NOMO-1 treated with DMSO at 0.1 percent for 48 hours (cell line): Measurements from ENCODE around the gene ZNF792.
"Not testable (repeated sequence)": the region's sequence is repeated elsewhere in the genome, so short reads cannot be mapped to it uniquely, and the experiment has no call there.

Source experiments
- DNase-seq: peaks from one replicate; lab custom pipeline; 2025; ENCODE audit not compliant: unreplicated experiment; lab: John Stamatoyannopoulos, UW

The ZNF792 gene

GRCh38 chr19:34998777-34999497 is 34.9 kb upstream of the ZNF792 start:
- no peak for DNase-seq

- DNase-seq = not testable (repeated sequence)
These were observed 34.2 kb upstream of the ZNF792 start for GRCh38 chr19:34998224-34998623.

- DNase-seq = no peak
These were observed 33.1 kb upstream of the ZNF792 start for GRCh38 chr19:34997071-34997617.

- no peak for DNase-seq
These were observed 31.5 kb upstream of the ZNF792 start for GRCh38 chr19:34995551-34995950.

- DNase-seq = no peak
These were observed 30.9 kb upstream of the ZNF792 start for GRCh38 chr19:34994643-34995541.

GRCh38 chr19:34994286-34994642 is 30.2 kb upstream of the ZNF792 start:
- DNase-seq = no peak

GRCh38 chr19:34992582-34992981 is 28.6 kb upstream of the ZNF792 start:
- not testable (repeated sequence) for DNase-seq

GRCh38 chr19:34991542-34992333 is 27.7 kb upstream of the ZNF792 start:
- DNase-seq = no peak

GRCh38 chr19:34990578-34991192 is 26.7 kb upstream of the ZNF792 start:
- DNase-seq = no peak

GRCh38 chr19:34989298-34989697 is 25.3 kb upstream of the ZNF792 start:
- DNase-seq = no peak

GRCh38 chr19:34988119-34988518 is 24.1 kb upstream of the ZNF792 start:
- DNase-seq = no peak

GRCh38 chr19:34985249-34986022 is 21.4 kb upstream of the ZNF792 start:
- no peak for DNase-seq

- DNase-seq = no peak
These were observed 20.3 kb upstream of the ZNF792 start for GRCh38 chr19:34984287-34984686.

GRCh38 chr19:34983786-34984185 is 19.8 kb upstream of the ZNF792 start:
- no peak for DNase-seq

GRCh38 chr19:34982275-34982674 is 18.2 kb upstream of the ZNF792 start:
- no peak for DNase-seq

- DNase-seq = no peak
These were observed 16.0 kb upstream of the ZNF792 start for GRCh38 chr19:34979819-34980640.

GRCh38 chr19:34976611-34977010 is 12.6 kb upstream of the ZNF792 start:
- no peak for DNase-seq

GRCh38 chr19:34975056-34975455 is 11.0 kb upstream of the ZNF792 start:
- no peak for DNase-seq

GRCh38 chr19:34974646-34975045 is 10.6 kb upstream of the ZNF792 start:
- no peak for DNase-seq
